ENCODE measurements around the gene SPEM1.
"Not testable (repeated sequence)": the region's sequence is repeated elsewhere in the genome, so short reads cannot be mapped to it uniquely, and the experiment has no call there.

Gene SPEM1

GRCh38 chr17:7468290-7468689 is 48.2 kb downstream of the SPEM1 start:
- Histone ChIP-seq H3K27ac (no peak overlapping the region), H3K36me3 (peaks cover 16% of the 10 kb centered on the region), H3K4me3 (ENCODE audit: low read depth, low read length) (no peak overlapping the region), H3K27me3 (ENCODE audit: insufficient read depth, low read depth, severe bottlenecking) (no peaks in the 10 kb centered on the region), H3K9me3 (ENCODE audit: severe bottlenecking) (no peaks in the 10 kb centered on the region)
- TF ChIP-seq, protein P1, sequence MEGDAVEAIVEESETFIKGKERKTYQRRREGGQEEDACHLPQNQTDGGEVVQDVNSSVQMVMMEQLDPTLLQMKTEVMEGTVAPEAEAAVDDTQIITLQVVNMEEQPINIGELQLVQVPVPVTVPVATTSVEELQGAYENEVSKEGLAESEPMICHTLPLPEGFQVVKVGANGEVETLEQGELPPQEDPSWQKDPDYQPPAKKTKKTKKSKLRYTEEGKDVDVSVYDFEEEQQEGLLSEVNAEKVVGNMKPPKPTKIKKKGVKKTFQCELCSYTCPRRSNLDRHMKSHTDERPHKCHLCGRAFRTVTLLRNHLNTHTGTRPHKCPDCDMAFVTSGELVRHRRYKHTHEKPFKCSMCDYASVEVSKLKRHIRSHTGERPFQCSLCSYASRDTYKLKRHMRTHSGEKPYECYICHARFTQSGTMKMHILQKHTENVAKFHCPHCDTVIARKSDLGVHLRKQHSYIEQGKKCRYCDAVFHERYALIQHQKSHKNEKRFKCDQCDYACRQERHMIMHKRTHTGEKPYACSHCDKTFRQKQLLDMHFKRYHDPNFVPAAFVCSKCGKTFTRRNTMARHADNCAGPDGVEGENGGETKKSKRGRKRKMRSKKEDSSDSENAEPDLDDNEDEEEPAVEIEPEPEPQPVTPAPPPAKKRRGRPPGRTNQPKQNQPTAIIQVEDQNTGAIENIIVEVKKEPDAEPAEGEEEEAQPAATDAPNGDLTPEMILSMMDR (IDR thresholded peaks at IDR 0.05; ENCODE audit: low read depth, low read length), result no peak
- DNase-seq, result no peak

DNA sequence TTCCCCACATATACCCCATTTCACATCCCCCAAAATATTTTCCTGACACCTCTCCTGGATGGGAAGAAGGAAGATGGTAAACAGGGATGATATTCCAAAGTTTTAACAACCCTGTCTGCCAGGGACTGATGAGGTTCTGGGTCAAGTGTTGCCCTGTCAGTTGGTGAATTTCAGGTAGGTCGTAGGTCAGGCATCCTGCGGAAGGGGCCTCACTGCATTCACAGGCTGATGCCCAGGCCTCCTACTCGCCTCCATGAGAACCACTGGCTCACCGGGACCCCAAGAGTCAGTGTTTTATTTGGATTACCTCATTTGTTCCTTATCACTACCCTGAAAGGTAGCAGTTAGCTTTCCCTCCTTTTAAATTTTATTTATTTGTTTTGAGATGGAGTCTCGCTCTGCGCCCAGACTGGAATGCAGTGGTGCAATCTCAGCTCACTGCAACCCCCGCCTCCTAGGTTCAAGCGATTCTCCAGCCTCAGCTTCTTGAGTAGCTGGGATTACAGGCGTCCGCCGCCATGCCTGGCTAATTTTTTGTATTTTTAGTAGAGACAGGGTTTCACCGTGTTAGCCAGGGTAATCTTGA is 48.8 kb downstream of the SPEM1 start:
- TF ChIP-seq, protein P1 (IDR thresholded peaks at IDR 0.05; ENCODE audit: low read depth, low read length), result no peak
- H3K4me3 ChIP-seq (ENCODE audit: low read depth, low read length), result no peak overlapping the region
- H3K27ac ChIP-seq, result no peak overlapping the region
- peaks cover 10% of the 10 kb centered on the region for H3K36me3 ChIP-seq
- DNase-seq, result no peak
- no peaks in the 10 kb centered on the region for H3K9me3 ChIP-seq (ENCODE audit: severe bottlenecking)
- H3K27me3 ChIP-seq (ENCODE audit: insufficient read depth, low read depth, severe bottlenecking), result no peaks in the 10 kb centered on the region

GRCh38 chr17:7469843-7470242 is 49.7 kb downstream of the SPEM1 start:
- not testable (repeated sequence) for H3K27me3 ChIP-seq (ENCODE audit: insufficient read depth, low read depth, severe bottlenecking); H3K36me3 ChIP-seq; H3K27ac ChIP-seq; H3K9me3 ChIP-seq (ENCODE audit: severe bottlenecking); H3K4me3 ChIP-seq (ENCODE audit: low read depth, low read length); DNase-seq

GRCh38 chr17:7470457-7470973 is 50.4 kb downstream of the SPEM1 start:
- not testable (repeated sequence) for H3K9me3 ChIP-seq (ENCODE audit: severe bottlenecking); DNase-seq; H3K36me3 ChIP-seq; H3K27ac ChIP-seq; H3K4me3 ChIP-seq (ENCODE audit: low read depth, low read length); H3K27me3 ChIP-seq (ENCODE audit: insufficient read depth, low read depth, severe bottlenecking)
